ENCODE measurements around the gene DDR2. TPM values are rescaled to one million over a fixed set of nuclear protein-coding genes. Genes with fewer than 3 reads are reported as not detected.

Gene DDR2
- total RNA-seq, 1 donor from 2014 or later, result 3.8 TPM

DNA sequence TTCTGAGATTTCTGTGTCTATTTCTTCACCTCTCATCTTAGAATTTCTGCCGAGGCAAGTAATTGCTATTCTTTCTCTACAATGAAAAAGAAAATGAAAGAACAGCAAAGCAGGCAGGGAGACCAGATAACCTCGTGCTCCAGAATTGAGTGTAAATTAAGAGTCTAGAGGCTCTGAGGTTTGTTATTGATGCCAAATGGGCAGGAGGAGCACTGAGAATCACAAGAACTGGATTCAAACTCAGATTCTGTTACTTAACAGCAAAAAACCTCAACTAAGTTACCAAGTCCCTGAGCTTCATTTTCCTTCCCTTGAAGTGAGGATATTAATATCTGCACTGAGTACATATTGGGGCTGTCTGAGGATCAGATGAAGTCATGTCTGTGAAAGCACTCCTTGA is 5.5 kb upstream of the DDR2 start:
- Histone ChIP-seq H3K4me3 (ENCODE audit: low read depth, low read length) (no peak overlapping the region), H3K36me3 (ENCODE audit: control insufficient read depth, insufficient read depth, low read length) (no peaks in the 10 kb centered on the region), H3K27me3 (ENCODE audit: control insufficient read depth, insufficient read depth, low read length) (no peaks in the 10 kb centered on the region)
- TF ChIP-seq, protein P1, sequence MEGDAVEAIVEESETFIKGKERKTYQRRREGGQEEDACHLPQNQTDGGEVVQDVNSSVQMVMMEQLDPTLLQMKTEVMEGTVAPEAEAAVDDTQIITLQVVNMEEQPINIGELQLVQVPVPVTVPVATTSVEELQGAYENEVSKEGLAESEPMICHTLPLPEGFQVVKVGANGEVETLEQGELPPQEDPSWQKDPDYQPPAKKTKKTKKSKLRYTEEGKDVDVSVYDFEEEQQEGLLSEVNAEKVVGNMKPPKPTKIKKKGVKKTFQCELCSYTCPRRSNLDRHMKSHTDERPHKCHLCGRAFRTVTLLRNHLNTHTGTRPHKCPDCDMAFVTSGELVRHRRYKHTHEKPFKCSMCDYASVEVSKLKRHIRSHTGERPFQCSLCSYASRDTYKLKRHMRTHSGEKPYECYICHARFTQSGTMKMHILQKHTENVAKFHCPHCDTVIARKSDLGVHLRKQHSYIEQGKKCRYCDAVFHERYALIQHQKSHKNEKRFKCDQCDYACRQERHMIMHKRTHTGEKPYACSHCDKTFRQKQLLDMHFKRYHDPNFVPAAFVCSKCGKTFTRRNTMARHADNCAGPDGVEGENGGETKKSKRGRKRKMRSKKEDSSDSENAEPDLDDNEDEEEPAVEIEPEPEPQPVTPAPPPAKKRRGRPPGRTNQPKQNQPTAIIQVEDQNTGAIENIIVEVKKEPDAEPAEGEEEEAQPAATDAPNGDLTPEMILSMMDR (IDR thresholded peaks at IDR 0.05; ENCODE audit: insufficient read depth, low read length, poor library complexity, severe bottlenecking), result no peak
- DNase-seq (ENCODE audit: low read depth), result no peak

DNA sequence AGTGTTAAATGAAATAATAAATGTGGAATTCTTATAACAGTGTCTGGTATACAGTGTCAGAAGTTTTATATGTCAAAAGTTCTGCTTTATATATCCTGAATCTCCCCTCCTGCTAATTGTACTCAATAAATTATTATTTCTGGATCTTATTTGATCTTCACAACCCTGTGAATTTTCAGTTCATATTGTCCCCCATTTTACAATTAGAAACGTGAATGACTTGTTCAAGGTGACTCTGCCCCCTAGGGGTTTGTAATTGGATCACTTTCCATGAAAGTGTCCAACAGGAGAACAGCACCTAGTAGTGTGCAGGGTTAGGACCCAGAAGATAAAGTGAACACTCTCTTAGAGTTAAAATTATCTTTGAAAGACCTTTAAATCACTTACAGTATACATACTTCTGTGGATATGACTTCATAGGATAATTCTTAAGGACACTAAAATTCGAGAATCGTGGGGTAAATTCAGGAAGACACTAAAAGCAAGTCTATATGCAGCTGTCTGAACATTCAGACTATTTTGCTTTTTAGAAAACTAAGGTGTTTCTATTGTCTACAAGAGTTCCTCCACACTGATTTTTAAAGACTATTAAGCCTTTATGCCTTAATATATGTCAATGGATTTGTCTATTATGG is 4.5 kb upstream of the DDR2 start:
- H3K27me3 ChIP-seq (ENCODE audit: control insufficient read depth, insufficient read depth, low read length), result no peaks in the 10 kb centered on the region
- DNase-seq (ENCODE audit: low read depth), result no peak
- no peaks in the 10 kb centered on the region for H3K36me3 ChIP-seq (ENCODE audit: control insufficient read depth, insufficient read depth, low read length)
- TF ChIP-seq, protein P1 (IDR thresholded peaks at IDR 0.05; ENCODE audit: insufficient read depth, low read length, poor library complexity, severe bottlenecking), result peak; percentile 52
- no peak overlapping the region for H3K4me3 ChIP-seq (ENCODE audit: low read depth, low read length)

DNA sequence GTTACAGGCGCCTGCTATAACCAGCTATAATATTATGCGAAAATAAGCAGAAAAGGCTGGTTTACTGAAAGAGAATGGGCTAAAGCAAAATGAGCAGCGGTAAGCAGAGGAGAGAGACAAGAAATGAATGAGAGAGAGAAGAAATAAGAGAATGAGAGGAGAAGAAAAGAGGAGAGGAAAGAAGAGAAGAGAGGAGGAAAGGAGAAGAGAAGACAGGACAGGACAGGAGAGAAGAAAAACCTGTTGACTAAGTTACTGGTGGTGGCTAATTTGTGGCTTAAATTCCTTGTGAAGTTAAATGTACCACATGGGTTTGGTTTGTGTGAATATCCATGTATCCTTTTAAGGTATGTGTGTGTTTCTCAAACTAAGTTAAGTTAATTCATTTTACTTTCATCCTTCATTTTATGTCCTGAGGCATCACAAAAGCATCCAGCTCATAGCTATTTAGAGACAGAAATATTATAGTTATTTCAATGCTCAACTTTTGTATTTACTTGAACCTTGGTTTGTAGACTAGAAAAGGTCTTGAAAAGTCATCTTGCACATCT is 3.1 kb upstream of the DDR2 start:
- no peak for DNase-seq (ENCODE audit: low read depth)
- H3K27me3 ChIP-seq (ENCODE audit: control insufficient read depth, insufficient read depth, low read length), result no peaks in the 10 kb centered on the region
- no peaks in the 10 kb centered on the region for H3K36me3 ChIP-seq (ENCODE audit: control insufficient read depth, insufficient read depth, low read length)
- TF ChIP-seq, protein P1 (IDR thresholded peaks at IDR 0.05; ENCODE audit: insufficient read depth, low read length, poor library complexity, severe bottlenecking), result no peak
- no peak overlapping the region for H3K4me3 ChIP-seq (ENCODE audit: low read depth, low read length)

DNA sequence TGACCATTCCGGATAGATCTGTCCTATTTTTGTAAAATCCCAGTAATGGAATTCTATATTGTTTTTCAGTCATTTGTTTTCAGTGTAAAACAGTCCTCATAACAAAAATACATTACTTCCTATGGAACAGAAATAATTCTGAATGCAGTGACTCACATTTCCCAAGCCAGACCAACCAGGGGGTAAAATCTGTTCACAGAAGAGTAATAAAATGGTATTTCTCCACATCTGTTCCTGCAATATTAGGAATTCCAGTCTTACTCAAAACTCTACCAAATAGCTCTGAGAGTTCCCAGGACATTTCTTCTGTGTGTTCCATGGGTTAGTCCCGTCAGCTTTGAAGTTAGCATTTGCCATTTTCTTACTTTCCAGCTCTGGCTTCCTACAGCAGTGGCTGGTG is 2.6 kb upstream of the DDR2 start:
- H3K4me3 ChIP-seq (ENCODE audit: low read depth, low read length), result no peak overlapping the region
- H3K27me3 ChIP-seq (ENCODE audit: control insufficient read depth, insufficient read depth, low read length), result no peaks in the 10 kb centered on the region
- no peak for DNase-seq (ENCODE audit: low read depth)
- TF ChIP-seq, protein P1 (IDR thresholded peaks at IDR 0.05; ENCODE audit: insufficient read depth, low read length, poor library complexity, severe bottlenecking), result no peak
- no peaks in the 10 kb centered on the region for H3K36me3 ChIP-seq (ENCODE audit: control insufficient read depth, insufficient read depth, low read length)

DNA sequence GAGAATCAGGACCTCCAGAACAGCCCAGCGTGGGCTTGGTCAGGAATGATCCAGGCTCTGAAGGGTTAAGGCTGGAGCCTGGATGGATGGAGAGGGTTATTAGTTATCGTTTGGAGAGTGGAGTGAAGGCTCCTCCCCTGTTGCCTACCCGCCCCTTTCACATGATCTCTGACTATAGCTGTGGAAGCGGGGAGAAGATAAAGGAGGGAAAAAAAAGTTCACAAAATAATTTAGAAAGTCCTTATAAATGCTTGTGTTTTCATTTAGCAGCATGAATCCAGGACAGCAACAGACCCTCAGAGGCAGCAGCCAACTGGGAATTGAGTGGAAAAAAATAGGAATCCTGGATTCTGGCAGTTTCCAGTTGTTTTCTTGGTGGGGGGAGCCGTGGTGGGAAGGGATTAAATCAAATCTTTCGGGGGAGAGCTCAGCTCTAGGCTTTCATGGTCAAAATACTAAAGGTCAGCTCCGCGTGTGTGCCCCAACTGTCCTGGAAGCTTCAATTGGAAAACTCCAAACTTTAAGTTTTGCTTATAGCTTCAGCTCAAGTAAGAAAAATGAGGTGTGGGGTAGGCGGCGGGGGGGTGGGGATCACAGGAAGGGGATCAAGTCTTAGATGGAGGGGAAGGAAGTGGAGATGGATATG is 595 bp upstream of the DDR2 start:
- TF ChIP-seq, protein P1 (IDR thresholded peaks at IDR 0.05; ENCODE audit: insufficient read depth, low read length, poor library complexity, severe bottlenecking), result no peak
- no peak for DNase-seq (ENCODE audit: low read depth)
- no peak overlapping the region for H3K4me3 ChIP-seq (ENCODE audit: low read depth, low read length)
- no peaks in the 10 kb centered on the region for H3K27me3 ChIP-seq (ENCODE audit: control insufficient read depth, insufficient read depth, low read length)
- H3K36me3 ChIP-seq (ENCODE audit: control insufficient read depth, insufficient read depth, low read length), result no peaks in the 10 kb centered on the region
